ENCODE data around the gene NCOA7. TPM values are rescaled to one million over a fixed set of nuclear protein-coding genes. Genes with fewer than 3 reads are reported as not detected.

NCOA7 gene
- total RNA-seq, 1 experiment from 2014 or later, result 9.4 TPM

- H2BK15ac ChIP-seq (ENCODE audit: low read depth, low read length), result no peak overlapping the region
- no peaks in the 10 kb centered on the region for H3K27me3 ChIP-seq (ENCODE audit: insufficient read depth, low read length)
- no peak overlapping the region for H2AK5ac ChIP-seq (ENCODE audit: insufficient read length, low read length)
- no peaks in the 10 kb centered on the region; the same call in 1 of the 2 replicates for H3K4me1 ChIP-seq (ENCODE audit: insufficient read depth, low read length)
- no peak overlapping the region for H2AFZ ChIP-seq (ENCODE audit: low read length)
- TF ChIP-seq CTCF (conservative IDR thresholded peaks at IDR 0.05), result no peak
- no peak overlapping the region for H3T11ph ChIP-seq (ENCODE audit: low read length)
- Mint-ChIP-seq H3K9me3 (no peaks in the 10 kb centered on the region), H3K4me1 (peaks cover 9 to 10% of the 10 kb centered on the region in 2 experiments), H3K36me3 (ENCODE audit: insufficient read depth in 1 of 3, low read depth in 3 of 3) (peaks cover 0 to 9% (median 0%) of the 10 kb centered on the region in 3 experiments; a peak in 3 of 7 replicates), H3K4me3 (no peak overlapping the region), H3K27me3 (ENCODE audit: low read depth) (no peaks in the 10 kb centered on the region), H3K27ac (no peak overlapping the region)
- no peak overlapping the region for H4K91ac ChIP-seq (ENCODE audit: insufficient read length, low read depth, low read length)
- H2BK120ac ChIP-seq (ENCODE audit: low read depth, low read length, poor library complexity, severe bottlenecking), result no peak overlapping the region
- no CpG with 5 or more reads among the region's 4 CpGs for WGBS (ENCODE audit: extremely low coverage, insufficient read length, low lambda C conversion rate)
- H3K9ac ChIP-seq (ENCODE audit: extremely low read depth, insufficient read length, low read length), result no peak overlapping the region
- no peaks in the 10 kb centered on the region for H3K23me2 ChIP-seq (ENCODE audit: insufficient read length, low read depth, low read length, poor library complexity, severe bottlenecking)
- H2BK5ac ChIP-seq (ENCODE audit: insufficient read length, low read length), result no peak overlapping the region
- no peak overlapping the region for H3K14ac ChIP-seq (ENCODE audit: insufficient read depth, low read length)
- no peak overlapping the region for H2BK20ac ChIP-seq (ENCODE audit: low read depth, low read length, poor library complexity, severe bottlenecking)
- no peak overlapping the region for H4K5ac ChIP-seq (ENCODE audit: insufficient read length, low read depth, low read length)
- H3K79me2 ChIP-seq (ENCODE audit: insufficient read depth, low read length), result no peaks in the 10 kb centered on the region
- H4K8ac ChIP-seq (replicated peaks; ENCODE audit: insufficient read length, low read depth, low read length), result no peak overlapping the region
- no peak overlapping the region for H3K27ac ChIP-seq (ENCODE audit: insufficient read length, low read depth, low read length)
- H3K4me2 ChIP-seq (ENCODE audit: insufficient read depth, insufficient read length, low read length), result no peak overlapping the region
- no peak overlapping the region for H2BK12ac ChIP-seq (ENCODE audit: insufficient read length, low read depth, low read length)
- no peaks in the 10 kb centered on the region for H3K79me1 ChIP-seq (ENCODE audit: insufficient read depth, low read depth, low read length, poor library complexity, severe bottlenecking)
- no peak for DNase-seq
- no peak overlapping the region for H3K18ac ChIP-seq (ENCODE audit: insufficient read length, low read depth, low read length)
- H3K9me3 ChIP-seq (ENCODE audit: control insufficient read depth, low read depth, low read length), result no peaks in the 10 kb centered on the region
- H3K4ac ChIP-seq (ENCODE audit: low read depth, low read length), result no peak overlapping the region
- no peak overlapping the region for H3K23ac ChIP-seq (ENCODE audit: insufficient read length, low read depth, low read length)
- no peak overlapping the region for H3K56ac ChIP-seq (ENCODE audit: insufficient read length, low read depth, low read length)
- no peaks in the 10 kb centered on the region for H4K20me1 ChIP-seq (ENCODE audit: control insufficient read depth, insufficient read depth, insufficient read length)
Observed at GRCh38 chr6:125923366-125923877, 132.7 kb downstream of the NCOA7 start.
